IMR-90 (cell line): Measurements from ENCODE around the gene SYT2. TPM values are rescaled to one million over a fixed set of nuclear protein-coding genes. Genes with fewer than 3 reads are reported as not detected.

ENCODE experiments used
- ATAC-seq: fragments of 200-7000 bp; cut with Tn5 transposase; 2 replicates; pipeline ENCODE4 v1.9.1; 2020; ENCODE audit warnings: low read depth, mild to moderate bottlenecking, moderate library complexity
- BruUV-seq: library from RNA; stranded (reverse); fragments of 400-500 nt; replicated peaks from 2 replicates; lab custom pipeline; 2021; lab: Mats Ljungman, UMichigan
- CTCF ChIA-PET: fragments of 300-600 bp; formaldehyde crosslinking; extraction: SDS; loops from one replicate; lab custom pipeline; 2021; ENCODE audit warnings: antibody characterized with exemption; lab: Yijun Ruan, JAX
- POLR2A ChIA-PET: fragments of 300-600 bp; sonication (Branson Sonifier 250); formaldehyde crosslinking; loops from one replicate; lab custom pipeline; 2022; ENCODE audit warnings: antibody characterized with exemption; ENCODE audit not compliant: unreplicated experiment; lab: Charles Lee
- DNase-seq: peaks from one replicate; pipeline ENCODE4 v3.0.0; 2013
- H2AFZ ChIP-seq: replicated peaks from 2 replicates; pipeline ENCODE3; 2013; ENCODE audit warnings: low read length, mild to moderate bottlenecking; ENCODE audit not compliant: poor library complexity
- H2AK5ac ChIP-seq: 2 replicates; pipeline ENCODE4 v1.6.1; 2013; ENCODE audit warnings: low read depth, low read length, inconsistent platforms
- H2AK9ac ChIP-seq: replicated peaks from 2 replicates; pipeline ENCODE3; 2013; ENCODE audit warnings: mild to moderate bottlenecking, low read depth, low read length, moderate library complexity; ENCODE audit not compliant: poor library complexity
- H2BK120ac ChIP-seq: 2 replicates; pipeline ENCODE4 v1.6.1; 2013; ENCODE audit warnings: low read depth, low read length, inconsistent platforms
- H2BK15ac ChIP-seq: 3 replicates; pipeline ENCODE4 v1.6.1; 2013; ENCODE audit warnings: low read depth, low read length, inconsistent platforms
- H2BK20ac ChIP-seq: 2 replicates; pipeline ENCODE4 v1.6.1; 2013; ENCODE audit warnings: low read depth, mild to moderate bottlenecking, inconsistent platforms, low read length, moderate library complexity
- H2BK5ac ChIP-seq: 2 replicates; pipeline ENCODE4 v1.6.1; 2013; ENCODE audit warnings: mild to moderate bottlenecking, low read depth, low read length, inconsistent platforms; ENCODE audit not compliant: poor library complexity, severe bottlenecking
- H3K14ac ChIP-seq: replicated peaks from 2 replicates; pipeline ENCODE4 v1.6.1; 2013; ENCODE audit warnings: low read depth, low read length, inconsistent platforms
- H3K18ac ChIP-seq: 2 replicates; pipeline ENCODE4 v1.6.1; 2013; ENCODE audit warnings: low read depth, low read length, control low read depth
- H3K23ac ChIP-seq: 2 replicates; pipeline ENCODE4 v1.6.1; 2013; ENCODE audit warnings: low read depth, low read length, inconsistent platforms
- H3K27ac ChIP-seq: 2 replicates; pipeline ENCODE4 v1.5.1; 2013; ENCODE audit warnings: mild to moderate bottlenecking, control low read depth, low read length; ENCODE audit not compliant: insufficient read depth
- H3K27me3 ChIP-seq: 2 replicates; pipeline ENCODE4 v1.6.1; 2013; ENCODE audit warnings: low read length; ENCODE audit not compliant: control insufficient read depth, insufficient read depth
- H3K36me3 ChIP-seq: 2 replicates; pipeline ENCODE4 v1.6.1; 2013; ENCODE audit warnings: low read length, mixed read lengths; ENCODE audit not compliant: control insufficient read depth, insufficient read depth
- H3K4ac ChIP-seq: 2 replicates; pipeline ENCODE4 v1.6.1; 2013; ENCODE audit warnings: low read depth, low read length, inconsistent platforms
- H3K4me1 ChIP-seq: 2 replicates; pipeline ENCODE4 v1.6.1; 2013; ENCODE audit warnings: low read length, mixed read lengths; ENCODE audit not compliant: control insufficient read depth, insufficient read depth
- H3K4me2 ChIP-seq: 2 replicates; pipeline ENCODE4 v1.6.1; 2013; ENCODE audit warnings: low read depth, mild to moderate bottlenecking, control low read depth, low read length, moderate library complexity
- H3K4me3 ChIP-seq: 2 replicates; pipeline ENCODE4 v1.5.1; 2013; ENCODE audit warnings: low read depth, mild to moderate bottlenecking, control low read depth, low read length, moderate library complexity; ENCODE audit not compliant: insufficient read depth
- H3K56ac ChIP-seq: 2 replicates; pipeline ENCODE4 v1.6.1; 2013; ENCODE audit warnings: low read length, inconsistent platforms; ENCODE audit not compliant: insufficient read depth; ENCODE audit errors: extremely low read depth
- H3K79me1 ChIP-seq, 2 experiments: 2 replicates each; pipeline ENCODE4 v1.6.1; 2013; ENCODE audit warnings: low read length in 2 of 2, inconsistent platforms in 1 of 2, low read depth in 1 of 2
- H3K9ac ChIP-seq: 2 replicates; pipeline ENCODE4 v1.6.1; 2013; ENCODE audit warnings: low read depth, low read length, control low read depth
- H3K9me1 ChIP-seq: 2 replicates; pipeline ENCODE4 v1.6.1; 2013; ENCODE audit warnings: low read length, inconsistent platforms; ENCODE audit not compliant: insufficient read depth
- H3K9me3 ChIP-seq: 2 replicates; pipeline ENCODE4 v1.6.1; 2013; ENCODE audit warnings: low read length; ENCODE audit not compliant: control insufficient read depth, insufficient read depth
- H4K20me1 ChIP-seq: 2 replicates; pipeline ENCODE4 v1.6.1; 2013; ENCODE audit warnings: low read length, inconsistent platforms; ENCODE audit not compliant: insufficient read depth
- H4K5ac ChIP-seq: 2 replicates; pipeline ENCODE4 v1.6.1; 2013; ENCODE audit warnings: mild to moderate bottlenecking, low read depth, low read length, control low read depth
- H4K8ac ChIP-seq, 2 experiments: 2 replicates each; pipeline ENCODE4 v1.6.1; 2013; ENCODE audit warnings: low read depth in 2 of 2, low read length in 2 of 2, control low read depth in 1 of 2, inconsistent platforms in 1 of 2
- H4K91ac ChIP-seq: 2 replicates; pipeline ENCODE4 v1.6.1; 2013; ENCODE audit warnings: low read depth, low read length, inconsistent platforms; ENCODE audit not compliant: insufficient read depth
- BHLHE40 ChIP-seq: fragments of 150-350 bp; IDR thresholded peaks from 2 replicates; pipeline ENCODE4 v1.6.1; 2016; ENCODE audit warnings: mild to moderate bottlenecking, low read depth, low read length
- CEBPB ChIP-seq: IDR thresholded peaks from 2 replicates; pipeline ENCODE4 v1.6.1; 2012; ENCODE audit warnings: low read depth, low read length, improper control_type of control experiment
- CHD1 ChIP-seq: IDR thresholded peaks from 2 replicates; pipeline ENCODE4 v1.6.1; 2012; ENCODE audit warnings: low read depth, low read length, improper control_type of control experiment
- CTCF ChIP-seq: conservative IDR thresholded peaks from 2 replicates; pipeline ENCODE4 v1.5.1; 2012; ENCODE audit warnings: mild to moderate bottlenecking, low read depth, low read length, improper control_type of control experiment
- ELK1 ChIP-seq: fragments of 150-350 bp; IDR thresholded peaks from 2 replicates; pipeline ENCODE4 v1.6.1; 2016; ENCODE audit warnings: low read depth, mild to moderate bottlenecking, low read length, moderate library complexity, borderline replicate concordance
- FOS ChIP-seq: fragments of 150-350 bp; IDR thresholded peaks from 2 replicates; pipeline ENCODE4 v1.6.1; 2016; ENCODE audit warnings: low read depth, low read length
- MAFK ChIP-seq: IDR thresholded peaks from 2 replicates; pipeline ENCODE4 v1.6.1; 2012; ENCODE audit warnings: low read depth, low read length, improper control_type of control experiment
- MAZ ChIP-seq: IDR thresholded peaks from 2 replicates; pipeline ENCODE4 v1.6.1; 2012; ENCODE audit warnings: low read depth, mild to moderate bottlenecking, low read length, improper control_type of control experiment, moderate library complexity, borderline replicate concordance
- NFE2L2 ChIP-seq: fragments of 150-350 bp; IDR thresholded peaks from 2 replicates; pipeline ENCODE4 v1.6.1; 2016; ENCODE audit warnings: low read depth, mild to moderate bottlenecking, low read length
- POLR2A ChIP-seq: IDR thresholded peaks from 2 replicates; pipeline ENCODE4 v1.6.1; 2012; ENCODE audit warnings: mild to moderate bottlenecking, low read depth, low read length
- RAD21 ChIP-seq: IDR thresholded peaks from 2 replicates; pipeline ENCODE4 v1.6.1; 2012; ENCODE audit warnings: low read length, improper control_type of control experiment
- RCOR1 ChIP-seq: IDR thresholded peaks from 2 replicates; pipeline ENCODE4 v1.6.1; 2012; ENCODE audit warnings: mild to moderate bottlenecking, low read length, improper control_type of control experiment; ENCODE audit not compliant: insufficient replicate concordance
- RFX5 ChIP-seq: IDR thresholded peaks from 2 replicates; pipeline ENCODE4 v1.8.0; 2012; ENCODE audit warnings: low read depth, mild to moderate bottlenecking, low read length, moderate library complexity
- SMC3 ChIP-seq: fragments of 150-350 bp; IDR thresholded peaks from 2 replicates; pipeline ENCODE4 v1.6.1; 2016; ENCODE audit warnings: low read depth, mild to moderate bottlenecking, antibody characterized with exemption, low read length, moderate library complexity
- WGBS, 2 experiments: methylation state at CpG; one replicate each; pipeline versions ENCODE4 v1.1.5 to v1.1.7; 2013; ENCODE audit warnings: missing lambda C conversion rate in 2 of 2; ENCODE audit not compliant: insufficient read length in 1 of 2; ENCODE audit errors: extremely low coverage in 2 of 2; 5-methylcytosine and 5-hydroxymethylcytosine counted together
- dilution Hi-C: fragments of 300-500 bp; cut with HindIII; formaldehyde crosslinking; loops from one replicate; pipeline ENCODE4 v1.14.3; 2018; ENCODE audit warnings: low sequenced_read_pairs; ENCODE audit not compliant: unreplicated experiment
- in situ Hi-C: fragments of 300-500 bp; cut with MboI; formaldehyde crosslinking; loops from 3 replicates; pipeline ENCODE4 v1.14.3; 2019; ENCODE audit warnings: low sequenced_read_pairs, inconsistent platforms, mixed read lengths
- intact Hi-C: fragments of 100-400 bp; cut with micrococcal nuclease; formaldehyde crosslinking; loops from 2 replicates; pipeline ENCODE4 v1.10.0; 2022
- polyA plus RNA-seq, 3 experiments: library from polyadenylated mRNA; depleted of rRNA; stranded (reverse); fragments of >200 nt; gene quantifications; 2 replicates each; pipeline ENCODE4 v1.2.3, GENCODE V29; 2012; ENCODE audit warnings: low replicate concordance in 1 of 3
- total RNA-seq: library from RNA; depleted of rRNA; stranded (reverse); fragments of >200 nt; gene quantifications from 2 replicates; pipeline ENCODE4 v1.2.3, GENCODE V29; 2012

The SYT2 gene
- total and polyA plus RNA-seq, 2 of the 4 experiments (the other 2 are of a cell fraction): under 0.01 TPM

- peak overlapping the region; percentile 35; the same call in 1 of the 2 replicates for H3K4me2 ChIP-seq
- 23% methylated on average over 6 of the region's 11 CpGs; no CpG with 5 or more reads in 1 of the 2 experiments for WGBS, 2 experiments
- peak overlapping the region; percentile 100 for H2AK5ac ChIP-seq
- peak overlapping the region; percentile 90 for H2BK120ac ChIP-seq
- H3K4ac ChIP-seq: peak overlapping the region; percentile 95
- peak overlapping the region; percentile 55 for H2AK9ac ChIP-seq
- no peaks in the 10 kb centered on the region for H3K27me3 ChIP-seq
- peak overlapping the region; percentile 60 to 82; a peak in 3 of 4 replicates for H4K8ac ChIP-seq
- peak; percentile 68 for ATAC-seq
- peaks cover 28% of the 10 kb centered on the region for H3K9me1 ChIP-seq
- peak overlapping the region; percentile 75 for H2AFZ ChIP-seq
- peak overlapping the region; percentile 17; the same call in 1 of the 2 replicates for H3K56ac ChIP-seq
- peak overlapping the region; percentile 89 for H3K23ac ChIP-seq
- DNase-seq: peak; percentile 45
- no peaks in the 10 kb centered on the region; a peak in 1 of 4 replicates for H3K79me1 ChIP-seq
- H2BK20ac ChIP-seq: peak overlapping the region; percentile 96
- CTCF ChIA-PET: interaction anchor here (0.8 to 1.7 kb wide), 2 partner anchors 16 to 20 kb away, joined by 3 to 6 read pairs; no protein-coding TSS in a partner anchor
- H3K27ac ChIP-seq: peak overlapping the region; percentile 58
- dilution Hi-C loops (no loop called here), in situ Hi-C loops (loop anchor here (10.0 kb wide), 1 partner anchor 271 kb away; the partner anchor contains the start of genes PPP1R12B and UBE2T), intact Hi-C loops (no loop called here)
- H2BK5ac ChIP-seq: peak overlapping the region; percentile 62
- H3K9ac ChIP-seq: peak overlapping the region; percentile 30; the same call in 1 of the 2 replicates
- H3K36me3 ChIP-seq: no peaks in the 10 kb centered on the region
- no peaks in the 10 kb centered on the region for H4K20me1 ChIP-seq
- POLR2A ChIA-PET: no interaction called here
- no peaks in the 10 kb centered on the region; the same call in 1 of the 2 replicates for H3K9me3 ChIP-seq
- H4K91ac ChIP-seq: peak overlapping the region; percentile 91
- no peak overlapping the region for H3K4me3 ChIP-seq
- H3K14ac ChIP-seq: peak overlapping the region; percentile 90
- H3K4me1 ChIP-seq: peaks cover 28% of the 10 kb centered on the region
- peak overlapping the region; percentile 88 for H4K5ac ChIP-seq
- H2BK15ac ChIP-seq: peak overlapping the region; percentile 81; the same call in 2 of the 3 replicates
- H3K18ac ChIP-seq: peak overlapping the region; percentile 71
- BruUV-seq: no TSS peak
- no peak for TF ChIP-seq MAZ
- no peak for TF ChIP-seq SMC3
- TF ChIP-seq ELK1: no peak
- no peak for TF ChIP-seq MAFK
- no peak for TF ChIP-seq CTCF
- TF ChIP-seq FOS: no peak
- TF ChIP-seq CEBPB: no peak
- no peak for TF ChIP-seq BHLHE40
- TF ChIP-seq RAD21: no peak
- no peak for TF ChIP-seq POLR2A
- no peak for TF ChIP-seq NFE2L2
- TF ChIP-seq CHD1: no peak
- no peak for TF ChIP-seq RCOR1
- no peak for TF ChIP-seq RFX5
These were observed 94.5 kb downstream of the SYT2 start for GRCh38 chr1:202615501-202616354.
